ENCODE data around the gene KDM8. TPM values are rescaled to one million over a fixed set of nuclear protein-coding genes. Genes with fewer than 3 reads are reported as not detected.
A peak's percentile ranks its signal among the peaks of the same experiment; 100 is the strongest.
"Not testable (repeated sequence)": the region's sequence is repeated elsewhere in the genome, so short reads cannot be mapped to it uniquely, and the experiment has no call there.

Gene KDM8
- total RNA-seq, 1 donor from 2014 or later: 6.1 TPM

- DNase-seq: no peak
- intact Hi-C loops (cut with DNase I): no loop called here
- Histone ChIP-seq H3K4me1 (peaks cover 5% of the 10 kb centered on the region), H3K4me3 (no peak overlapping the region), H3K9me3 (no peaks in the 10 kb centered on the region), H3K27ac (no peak overlapping the region), H3K36me3 (no peaks in the 10 kb centered on the region), H3K27me3 (no peaks in the 10 kb centered on the region)
- no peak for TF ChIP-seq CTCF (IDR thresholded peaks at IDR 0.05)
- no peak for ATAC-seq
These were observed 4.1 kb upstream of the KDM8 start for GRCh38 chr16:27199235-27199586.

- no peaks in the 10 kb centered on the region for H3K36me3 ChIP-seq
- intact Hi-C loops (cut with DNase I): no loop called here
- no peak overlapping the region for H3K4me3 ChIP-seq
- ATAC-seq (no peak), DNase-seq (no peak)
- H3K27me3 ChIP-seq: no peaks in the 10 kb centered on the region
- H3K27ac ChIP-seq: peak overlapping the region; percentile 58
- TF ChIP-seq CTCF (IDR thresholded peaks at IDR 0.05): no peak
- H3K4me1 ChIP-seq: peaks cover 9% of the 10 kb centered on the region
- H3K9me3 ChIP-seq: no peaks in the 10 kb centered on the region
These were observed 3.6 kb upstream of the KDM8 start for GRCh38 chr16:27199736-27200135.

GRCh38 chr16:27200914-27201313 is 2.4 kb upstream of the KDM8 start:
- DNase-seq; H3K36me3 ChIP-seq; H3K9me3 ChIP-seq; H3K27ac ChIP-seq; ATAC-seq; H3K27me3 ChIP-seq; intact Hi-C loops (cut with DNase I); H3K4me3 ChIP-seq: not testable (repeated sequence)
- peaks cover 11% of the 10 kb centered on the region for H3K4me1 ChIP-seq

GRCh38 chr16:27202923-27203506 is 311 bp upstream of the KDM8 start:
- Histone ChIP-seq H3K27me3 (no peaks in the 10 kb centered on the region), H3K36me3 (no peaks in the 10 kb centered on the region), H3K4me3 (peak overlapping the region; percentile 74), H3K27ac (peak overlapping the region; percentile 98), H3K4me1 (peaks cover 11% of the 10 kb centered on the region), H3K9me3 (no peaks in the 10 kb centered on the region)
- ATAC-seq (peak; percentile 94), DNase-seq (peak; percentile 96)
- no peak for TF ChIP-seq CTCF (IDR thresholded peaks at IDR 0.05)
- intact Hi-C loops (cut with DNase I): no loop called here

- Histone ChIP-seq H3K36me3 (no peaks in the 10 kb centered on the region), H3K27ac (peak overlapping the region; percentile 98), H3K4me1 (peaks cover 11% of the 10 kb centered on the region), H3K27me3 (no peaks in the 10 kb centered on the region), H3K4me3 (peak overlapping the region; percentile 74), H3K9me3 (no peaks in the 10 kb centered on the region)
- intact Hi-C loops (cut with DNase I): no loop called here
- DNase-seq (no peak), ATAC-seq (no peak)
- TF ChIP-seq CTCF (IDR thresholded peaks at IDR 0.05): no peak
These were observed 1.1 kb downstream of the KDM8 start for GRCh38 chr16:27204312-27204915.

GRCh38 chr16:27205423-27206065 is 2.2 kb downstream of the KDM8 start:
- intact Hi-C loops (cut with DNase I): no loop called here
- Histone ChIP-seq H3K9me3 (no peaks in the 10 kb centered on the region), H3K27ac (no peak overlapping the region), H3K4me3 (no peak overlapping the region), H3K27me3 (no peaks in the 10 kb centered on the region), H3K36me3 (peaks cover 9% of the 10 kb centered on the region), H3K4me1 (peaks cover 11% of the 10 kb centered on the region)
- no peak for DNase-seq
- TF ChIP-seq CTCF (IDR thresholded peaks at IDR 0.05): no peak
- no peak for ATAC-seq

GRCh38 chr16:27207121-27207520 is 3.8 kb downstream of the KDM8 start:
- H3K27ac ChIP-seq; ATAC-seq; H3K9me3 ChIP-seq; H3K27me3 ChIP-seq; H3K4me3 ChIP-seq; intact Hi-C loops (cut with DNase I); DNase-seq: not testable (repeated sequence)
- peaks cover 18% of the 10 kb centered on the region for H3K36me3 ChIP-seq
- peaks cover 11% of the 10 kb centered on the region for H3K4me1 ChIP-seq

Data from upper lobe of right lung (tissue), 1 donor.